Stomach (tissue), 4 donors: ENCODE data around the gene BIN1.

ENCODE experiments used
- CTCF ChIP-seq, 7 experiments: fragments of 450-650 bp in 4 of 7; fragments of 200-600 bp in 3 of 7; sonication (generic) in 3 of 7; IDR thresholded peaks; one replicate each; pipeline ENCODE4 v1.5.1; 2016 to 2019; ENCODE audit warnings: antibody characterized with exemption in 7 of 7, control low read depth in 2 of 7, mild to moderate bottlenecking in 1 of 7
- POLR2A ChIP-seq, 4 donors: fragments of 450-650 bp; IDR thresholded peaks; one replicate each; pipeline ENCODE4 v1.6.1; 2016; ENCODE audit warnings: antibody characterized with exemption in 4 of 4, control low read depth in 2 of 4, mild to moderate bottlenecking in 1 of 4, moderate library complexity in 1 of 4

DNA sequence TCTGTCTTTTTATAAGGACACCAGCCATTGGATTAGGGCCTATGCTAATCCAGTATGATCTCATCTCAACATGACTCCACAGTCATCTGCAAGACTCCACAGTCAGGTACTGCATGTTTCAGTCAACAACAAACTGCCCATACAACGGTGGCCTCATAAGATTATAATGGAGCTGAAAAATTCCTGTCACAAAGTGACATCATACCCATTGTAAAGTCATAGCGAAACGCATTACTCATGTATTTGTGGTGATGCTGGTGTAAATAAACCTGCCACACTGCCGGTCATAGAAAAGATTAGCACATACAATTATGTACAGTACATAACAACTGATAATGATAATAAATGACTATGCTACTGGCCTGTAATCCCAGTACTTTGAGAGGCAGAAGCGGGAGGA, 106.0 kb downstream of the BIN1 start:
- no peak for TF ChIP-seq CTCF (IDR thresholded peaks at IDR 0.05)
- TF ChIP-seq POLR2A (IDR thresholded peaks at IDR 0.05), result no peak
